SH-SY5Y (cell line): ENCODE results near the gene SFT2D2.
A peak's percentile ranks its signal among the peaks of the same experiment; 100 is the strongest.

Experiments used
- GATA2 ChIP-seq: IDR thresholded peaks from 2 replicates; pipeline ENCODE4 v1.6.1; 2011; ENCODE audit warnings: mild to moderate bottlenecking, low read depth, low read length
- GATA3 ChIP-seq: IDR thresholded peaks from 2 replicates; pipeline ENCODE4 v1.6.1; 2011; ENCODE audit warnings: low read depth, mild to moderate bottlenecking, low read length, moderate library complexity

SFT2D2 gene

DNA sequence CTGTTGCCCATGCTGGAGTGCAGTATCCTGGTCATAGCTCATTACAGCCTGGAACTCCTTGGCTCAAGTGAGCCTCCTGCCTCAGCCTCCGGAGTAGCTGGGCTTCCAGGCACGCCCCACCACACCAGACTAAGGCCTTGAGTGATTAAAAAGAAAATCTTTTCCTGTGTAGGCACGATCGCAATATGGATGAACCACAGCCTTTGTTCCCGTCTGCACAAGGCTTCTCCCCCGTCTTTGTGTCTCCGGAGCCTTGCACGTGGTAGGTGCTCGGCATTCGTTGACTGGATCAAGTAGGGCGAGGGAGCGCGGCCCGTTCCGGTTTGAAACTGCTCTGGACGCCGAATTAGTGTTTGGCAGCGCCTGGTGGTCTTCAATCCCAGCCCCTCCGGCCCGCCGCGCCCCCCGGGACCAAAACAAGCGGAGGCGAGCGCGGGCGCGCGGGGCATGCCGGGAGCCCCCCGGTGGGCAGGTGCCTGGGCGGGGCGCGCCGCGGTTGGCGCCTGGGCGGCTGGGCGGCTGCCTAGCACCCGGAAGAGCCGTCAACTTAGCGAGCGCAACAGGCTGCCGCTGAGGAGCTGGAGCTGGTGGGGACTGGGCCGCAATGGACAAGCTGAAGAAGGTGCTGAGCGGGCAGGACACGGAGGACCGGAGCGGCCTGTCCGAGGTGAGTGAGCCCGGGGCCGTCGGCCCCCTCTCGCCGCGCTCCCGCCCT lies at the start of gene SFT2D2:
Gene SFT2D2, plus strand, starts transcription at position 529 of the 715 bp plus-strand sequence. Its CDS starts 76 bp downstream, at position 605.
- TF ChIP-seq GATA3 (no peak), GATA2 (no peak)

DNA sequence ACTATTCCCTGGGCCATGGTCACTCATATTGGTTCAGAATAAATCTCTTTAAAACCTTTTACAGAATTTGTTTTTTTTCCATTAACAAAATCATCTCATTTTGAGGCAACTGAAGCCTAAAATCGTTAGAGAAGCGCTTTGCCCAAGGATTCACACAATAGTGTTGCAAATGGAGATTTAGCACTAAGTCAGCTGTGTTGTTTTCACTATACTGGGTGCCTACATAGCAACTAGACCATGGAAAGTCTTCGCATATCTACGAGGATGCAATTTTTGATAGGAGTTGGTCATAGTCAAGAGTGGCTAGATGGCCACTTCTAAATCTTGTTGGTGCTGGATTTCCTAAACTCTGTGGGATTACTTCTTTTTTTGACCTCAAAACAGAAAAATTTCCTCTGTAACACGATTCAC lies 47.6 kb upstream of the SFT2D2 start:
- TF ChIP-seq GATA2, result no peak
- no peak for TF ChIP-seq GATA3

DNA sequence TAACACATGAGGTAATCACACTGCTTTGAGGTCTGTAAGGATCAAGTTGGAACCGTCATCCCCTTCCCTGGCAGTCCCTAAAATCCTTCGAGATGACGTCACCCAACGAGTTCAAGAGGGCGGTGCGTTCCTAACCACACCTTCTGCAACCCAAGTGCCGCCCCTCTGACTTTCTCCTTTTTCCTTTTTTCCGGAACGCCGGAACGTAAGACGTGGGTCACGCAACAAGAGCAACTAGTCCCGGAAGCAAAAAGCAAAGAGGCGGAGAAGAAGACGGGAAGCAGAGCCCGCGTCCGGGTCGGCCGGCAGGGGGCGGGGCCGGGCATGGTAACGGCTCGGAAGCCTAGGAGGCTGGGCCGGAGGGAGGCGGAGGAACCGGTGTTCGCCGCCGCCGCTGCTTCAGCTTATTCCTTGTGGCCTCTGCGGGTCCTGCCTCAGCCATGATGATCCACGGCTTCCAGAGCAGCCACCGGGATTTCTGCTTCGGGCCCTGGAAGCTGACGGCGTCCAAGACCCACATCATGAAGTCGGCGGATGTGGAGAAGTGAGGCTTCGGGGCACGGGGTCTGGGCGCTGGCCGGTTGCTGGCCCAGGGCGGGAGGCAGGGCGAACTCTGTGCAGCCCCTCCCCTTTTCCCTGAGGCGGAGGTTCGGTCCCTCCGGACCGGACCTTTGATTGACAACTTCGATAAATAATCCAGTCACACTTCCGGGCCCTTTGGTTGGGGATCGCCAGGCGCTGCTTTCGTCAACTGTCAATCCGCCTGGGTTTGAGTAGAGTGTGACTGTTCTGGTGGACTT lies 47.0 kb upstream of the SFT2D2 start, which contains the start of gene TIPRL:
Gene TIPRL, plus strand, starts transcription at position 325 of the 800 bp plus-strand sequence. Its CDS starts 116 bp downstream, at position 441.
- TF ChIP-seq GATA3, result no peak
- TF ChIP-seq GATA2, result peak; percentile 60

DNA sequence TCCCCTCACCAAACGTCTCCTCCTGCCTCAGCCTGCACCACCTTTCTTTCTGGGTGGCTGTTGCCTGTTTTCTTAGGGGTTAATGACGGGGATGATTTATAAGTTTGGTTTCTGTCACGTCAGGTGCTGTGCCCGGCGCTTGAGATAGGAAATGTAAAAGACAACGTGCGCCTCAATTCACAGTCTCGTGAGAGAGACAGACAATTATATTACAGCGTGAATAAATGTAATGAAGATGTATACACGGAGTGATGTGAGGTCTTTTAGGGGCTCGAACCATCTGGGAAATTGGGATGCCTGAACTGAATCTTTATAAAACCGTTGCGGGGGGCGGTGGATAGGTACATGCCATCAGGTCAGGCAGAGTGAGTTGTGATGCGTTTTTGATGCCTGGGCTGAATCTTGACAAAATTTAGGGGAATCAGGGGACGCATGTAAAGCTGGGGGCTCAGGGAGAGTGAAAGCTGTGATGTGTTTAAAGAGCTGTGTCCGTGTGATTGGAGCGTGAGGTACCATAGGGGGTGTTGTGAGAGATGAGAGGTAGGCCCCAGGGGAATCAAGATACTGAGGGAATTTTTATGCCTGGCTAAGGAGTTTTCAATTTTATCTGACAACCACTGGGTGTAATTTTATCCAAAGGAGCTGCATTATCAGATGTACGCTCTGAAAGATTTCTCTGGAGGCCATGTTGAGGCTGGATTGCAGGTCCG lies 46.2 kb upstream of the SFT2D2 start:
- no peak for TF ChIP-seq GATA3
- TF ChIP-seq GATA2, result peak; percentile 58; the same call in 1 of the 2 replicates

DNA sequence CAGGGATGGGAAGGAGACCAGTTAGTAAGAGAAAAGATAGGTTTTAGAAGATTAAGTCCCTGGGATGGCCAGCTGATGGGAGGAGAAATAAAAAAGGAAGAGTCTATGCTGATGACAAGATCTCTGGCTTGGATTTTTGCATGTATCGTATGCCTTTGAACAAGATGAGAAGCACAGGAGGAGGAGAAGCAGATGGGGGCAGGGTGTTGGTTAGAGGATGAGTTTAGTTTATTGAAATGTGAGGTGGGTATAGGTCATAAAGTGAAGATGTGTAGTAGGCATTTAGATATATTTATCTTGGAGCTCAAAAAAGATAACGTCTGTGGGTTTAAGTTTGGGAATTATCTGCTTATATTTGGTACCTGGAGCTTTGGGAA lies 45.7 kb upstream of the SFT2D2 start:
- TF ChIP-seq GATA2 (no peak), GATA3 (no peak)

DNA sequence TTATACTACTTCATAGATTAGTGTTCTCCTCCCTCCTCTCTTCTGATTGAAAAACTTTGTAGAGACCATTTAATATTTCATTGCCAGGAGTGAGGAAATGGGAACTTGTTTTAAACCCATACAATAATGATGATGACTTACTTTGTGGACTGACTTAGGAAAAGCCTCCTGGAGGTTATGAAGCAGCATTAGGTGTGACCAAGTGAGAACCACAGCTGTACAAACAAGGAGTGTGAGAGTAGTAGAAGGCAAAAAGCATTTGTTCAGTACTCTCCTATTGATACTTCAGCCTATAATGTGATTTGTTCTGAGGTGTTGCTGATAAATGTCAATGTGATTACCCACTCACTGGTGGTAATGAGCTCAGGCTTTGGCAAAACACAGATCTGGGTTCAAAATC lies 38.6 kb upstream of the SFT2D2 start:
- TF ChIP-seq GATA3 (no peak), GATA2 (no peak)

DNA sequence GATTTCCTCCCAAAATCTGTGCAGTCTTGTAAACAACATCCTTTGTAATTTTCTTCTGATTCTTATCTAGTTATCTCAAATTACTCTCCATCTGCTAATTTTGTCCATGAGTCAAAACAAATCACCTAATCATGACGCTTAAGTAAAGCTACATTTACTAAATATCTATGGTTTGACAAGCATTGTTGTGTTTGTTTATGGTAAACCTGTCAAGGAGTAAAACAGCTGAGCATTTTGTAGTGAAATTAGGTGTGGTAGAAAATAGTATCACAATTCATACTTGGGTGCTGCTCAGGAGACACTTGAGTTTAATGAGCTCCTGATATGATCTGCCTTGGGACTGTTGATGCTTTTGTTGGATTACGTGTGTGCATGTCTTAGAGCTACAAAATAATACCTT lies 35.4 kb upstream of the SFT2D2 start:
- TF ChIP-seq GATA2, result no peak
- TF ChIP-seq GATA3, result no peak

DNA sequence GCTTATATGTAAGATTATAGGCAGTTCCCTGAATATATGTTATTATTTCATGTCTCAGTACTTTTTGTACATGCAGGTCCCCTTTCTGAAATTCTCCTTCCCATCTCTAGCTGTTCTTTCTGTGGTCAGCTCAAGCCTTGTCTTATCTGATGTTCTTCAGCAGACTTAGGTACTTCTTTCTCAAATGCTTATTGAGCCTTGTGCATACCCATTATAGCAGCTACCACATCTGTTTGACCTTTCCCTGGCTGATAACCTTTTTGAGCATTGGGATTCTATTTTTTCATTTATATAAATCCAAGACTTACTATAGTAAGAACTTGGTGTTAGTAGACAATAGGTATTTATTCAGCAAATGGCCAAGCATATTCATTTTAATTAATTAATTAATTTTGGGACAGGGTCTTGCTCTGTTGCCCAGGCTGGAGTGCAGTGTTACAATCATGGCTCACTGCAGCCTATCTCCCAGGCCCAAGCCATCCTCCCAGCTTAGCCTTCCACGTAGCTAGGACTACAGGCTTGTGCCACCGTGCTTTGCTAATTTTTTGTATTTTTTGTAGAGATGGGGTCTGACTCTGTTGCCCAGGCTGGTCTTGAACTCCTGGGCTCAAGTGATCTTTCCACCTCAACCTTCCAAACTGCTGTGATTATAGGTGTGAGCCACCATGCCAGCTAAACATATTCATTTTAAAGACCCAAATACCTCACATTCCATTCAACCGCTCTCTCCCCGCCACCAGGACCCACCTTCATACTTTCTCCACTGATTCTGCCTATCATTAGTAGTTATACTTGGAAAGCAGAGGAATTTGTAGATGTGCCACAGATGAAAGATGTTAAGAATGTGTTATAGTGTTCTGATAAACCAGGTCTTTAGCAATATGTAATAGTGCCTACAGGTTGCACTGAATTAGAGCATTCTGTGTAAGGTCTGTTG lies 30.3 kb upstream of the SFT2D2 start:
- TF ChIP-seq GATA3 (no peak), GATA2 (no peak)

DNA sequence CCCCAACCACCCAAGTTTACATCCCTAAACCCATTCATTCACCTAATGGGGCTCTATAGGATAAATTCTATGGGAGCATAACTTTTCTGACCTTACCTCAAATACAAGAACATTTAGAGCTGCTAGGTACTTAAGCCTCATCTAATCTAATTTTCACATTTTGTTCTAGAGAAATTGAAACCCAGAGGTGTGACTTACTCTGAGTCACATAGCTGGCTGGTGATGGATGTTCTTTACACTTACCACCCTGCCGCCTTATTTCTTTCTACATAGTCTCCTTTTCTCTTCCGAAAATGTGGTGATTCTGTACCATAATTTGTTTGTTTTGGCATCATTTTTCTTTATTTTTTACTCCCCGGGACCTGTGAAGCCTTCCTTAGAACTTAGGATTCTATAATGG lies 26.7 kb upstream of the SFT2D2 start:
- TF ChIP-seq GATA3 (no peak), GATA2 (no peak)

DNA sequence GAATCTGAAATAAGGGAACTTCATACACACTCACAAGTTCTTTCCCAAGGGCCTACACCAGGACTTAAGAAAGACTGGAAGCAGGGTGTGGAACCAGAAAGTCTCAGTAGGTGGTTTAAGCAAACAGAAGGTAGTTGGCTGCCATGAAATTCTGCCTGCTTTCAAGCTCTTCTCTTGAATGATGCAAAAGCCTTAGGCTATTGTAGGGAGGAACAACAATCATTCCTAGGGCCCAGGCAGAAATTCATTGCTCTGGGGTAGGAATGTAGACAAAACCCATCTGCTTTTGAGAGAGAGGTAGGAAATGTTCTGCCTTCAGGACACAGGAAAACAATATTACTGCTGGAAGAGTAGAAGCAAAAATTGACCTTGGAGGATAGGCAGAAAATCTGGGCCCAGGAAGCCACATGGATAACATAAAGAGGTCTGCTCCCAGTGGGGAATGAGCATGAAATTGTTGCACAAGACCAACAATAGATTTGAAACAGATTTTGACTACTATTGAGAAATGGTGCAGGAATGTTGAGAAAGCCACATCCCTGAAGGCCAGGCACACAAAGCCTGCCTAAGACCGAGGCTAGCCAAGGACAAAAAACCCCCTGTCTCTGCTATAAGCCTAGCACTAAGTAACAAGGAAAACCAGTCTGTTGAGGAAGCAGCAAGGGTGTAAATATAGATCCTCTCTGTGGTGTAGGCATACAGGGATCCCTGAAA lies 22.7 kb upstream of the SFT2D2 start:
- TF ChIP-seq GATA2, result no peak
- TF ChIP-seq GATA3, result no peak

DNA sequence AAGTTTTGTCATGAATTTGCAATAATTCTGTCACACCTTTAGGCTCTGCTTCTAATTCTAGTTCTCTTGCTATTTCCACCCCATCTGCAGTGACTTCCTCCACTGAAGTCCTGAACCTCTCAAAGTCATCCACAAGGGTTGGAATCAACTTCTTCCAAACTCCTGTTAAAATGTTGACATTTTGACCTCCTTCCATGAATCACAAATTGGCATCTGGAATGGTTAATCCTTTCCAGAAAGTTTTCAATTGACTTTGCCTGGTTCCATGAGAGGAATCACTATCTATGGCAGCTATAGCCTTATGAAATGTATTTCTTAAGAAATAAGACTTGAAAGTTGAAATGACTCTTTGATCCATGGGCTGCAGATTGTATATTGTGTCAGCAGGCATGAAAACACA lies 19.7 kb upstream of the SFT2D2 start:
- TF ChIP-seq GATA2 (no peak), GATA3 (no peak)

DNA sequence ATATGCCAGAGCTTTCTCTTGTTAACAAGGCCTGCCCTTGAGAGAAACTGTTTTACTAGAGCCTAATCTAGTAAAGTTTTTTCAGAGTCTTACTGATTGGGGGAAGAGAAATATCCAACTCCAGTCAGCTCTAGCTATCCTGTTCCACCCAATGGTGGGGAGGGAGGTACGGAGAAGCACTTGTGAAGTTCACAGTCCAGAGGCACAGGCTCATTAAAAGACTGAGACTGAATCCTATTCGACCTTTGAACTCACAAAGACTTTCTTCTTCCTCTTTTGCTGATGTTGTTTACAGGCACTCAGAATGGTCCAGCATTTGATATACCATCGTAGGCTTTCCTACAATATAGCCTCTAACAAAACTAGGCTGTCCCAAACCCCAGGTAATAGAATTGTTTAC lies 15.5 kb upstream of the SFT2D2 start:
- TF ChIP-seq GATA2 (no peak), GATA3 (no peak)

DNA sequence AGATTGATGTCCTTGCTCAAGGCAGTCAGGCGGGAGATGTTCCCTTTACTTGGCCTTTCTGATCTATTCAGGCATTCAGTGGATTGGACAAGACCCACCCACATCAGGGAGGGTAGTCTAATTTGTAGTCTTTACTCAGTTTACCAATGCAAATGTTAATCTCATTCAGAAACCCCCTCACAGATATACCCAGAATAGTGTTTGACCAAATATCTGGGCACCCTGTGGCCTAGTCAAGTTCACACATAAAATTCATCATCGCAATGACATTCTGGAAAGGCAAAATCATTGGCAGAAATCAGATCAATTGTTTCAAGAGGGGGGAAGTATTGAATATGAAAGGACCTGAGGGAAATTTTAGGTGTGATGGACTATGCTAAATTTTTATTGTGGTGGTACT lies 12.5 kb upstream of the SFT2D2 start:
- no peak for TF ChIP-seq GATA2

DNA sequence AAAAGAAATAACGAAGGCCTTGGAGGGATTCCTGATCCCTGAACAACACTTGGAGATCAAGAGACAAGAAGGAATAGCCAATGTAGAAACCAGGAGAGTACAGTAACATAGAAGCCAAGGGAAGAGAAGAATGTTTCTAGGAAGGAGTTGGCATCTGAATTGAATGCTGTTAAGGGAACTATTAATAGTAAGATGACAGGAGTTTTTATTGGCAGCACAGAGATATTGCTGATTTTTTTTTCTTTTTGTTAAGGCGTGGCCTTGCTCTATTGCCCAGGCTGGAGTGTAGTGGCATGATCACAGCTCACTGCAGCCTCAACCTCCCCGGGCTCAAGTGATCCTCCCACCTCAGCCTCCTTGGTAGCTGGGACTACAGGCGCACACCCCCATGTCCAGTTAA lies 9.6 kb upstream of the SFT2D2 start:
- TF ChIP-seq GATA3 (no peak), GATA2 (no peak)
